CD4-positive, alpha-beta T cell treated with Interleukin-1 beta for 1 hour (primary cell): ENCODE data around the gene TENT5C.

ENCODE experiments used
- DNase-seq, 2 donors: peaks; one replicate each; pipeline ENCODE4 v3.0.0-alpha.2; 2020 to 2022

Gene TENT5C

GRCh38 chr1:117615474-117615873, 9.6 kb downstream of the TENT5C start:
- peak; percentile 59 to 61 for DNase-seq

- no peak for DNase-seq
Measured at GRCh38 chr1:117616356-117616755, 10.5 kb downstream of the TENT5C start.

GRCh38 chr1:117616967-117617366, 11.1 kb downstream of the TENT5C start:
- no peak for DNase-seq

GRCh38 chr1:117618450-117619122, 12.7 kb downstream of the TENT5C start:
- DNase-seq: no peak

GRCh38 chr1:117620440-117620839, 14.6 kb downstream of the TENT5C start:
- DNase-seq: no peak

DNA sequence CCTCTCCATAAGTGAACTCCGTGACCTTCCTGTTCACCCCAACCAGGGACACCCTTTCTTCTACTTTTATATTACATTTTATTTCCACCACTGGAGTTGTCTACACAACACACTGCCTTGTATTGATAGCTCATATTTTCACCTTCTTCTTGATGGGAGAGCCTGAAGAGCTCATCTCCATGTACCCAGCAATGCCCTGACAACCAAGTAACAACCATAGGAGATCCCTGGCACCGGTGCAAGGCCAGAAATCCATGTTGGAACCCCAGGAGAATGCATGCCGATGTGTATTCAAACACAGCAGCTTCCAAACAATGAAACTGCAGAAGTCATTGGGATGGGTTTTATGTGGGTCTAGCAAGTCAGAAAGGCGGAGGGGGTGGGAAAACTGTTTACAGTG, 15.5 kb downstream of the TENT5C start:
- no peak for DNase-seq

- DNase-seq: no peak
Measured at GRCh38 chr1:117622726-117623125, 16.9 kb downstream of the TENT5C start.

- DNase-seq: no peak
Measured at GRCh38 chr1:117623141-117623540, 17.3 kb downstream of the TENT5C start.

DNA sequence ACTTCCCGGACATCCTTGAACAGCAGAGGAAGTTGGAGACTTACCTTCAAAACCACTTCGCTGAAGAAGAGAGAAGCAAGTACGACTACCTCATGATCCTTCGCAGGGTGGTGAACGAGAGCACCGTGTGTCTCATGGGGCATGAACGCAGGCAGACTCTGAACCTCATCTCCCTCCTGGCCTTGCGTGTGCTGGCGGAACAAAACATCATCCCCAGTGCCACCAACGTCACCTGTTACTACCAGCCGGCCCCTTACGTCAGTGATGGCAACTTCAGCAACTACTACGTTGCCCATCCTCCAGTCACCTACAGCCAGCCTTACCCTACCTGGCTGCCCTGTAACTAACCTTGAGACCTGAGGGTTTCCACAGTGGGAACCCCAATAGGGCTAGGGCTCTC, 17.9 kb downstream of the TENT5C start:
- no peak for DNase-seq

DNA sequence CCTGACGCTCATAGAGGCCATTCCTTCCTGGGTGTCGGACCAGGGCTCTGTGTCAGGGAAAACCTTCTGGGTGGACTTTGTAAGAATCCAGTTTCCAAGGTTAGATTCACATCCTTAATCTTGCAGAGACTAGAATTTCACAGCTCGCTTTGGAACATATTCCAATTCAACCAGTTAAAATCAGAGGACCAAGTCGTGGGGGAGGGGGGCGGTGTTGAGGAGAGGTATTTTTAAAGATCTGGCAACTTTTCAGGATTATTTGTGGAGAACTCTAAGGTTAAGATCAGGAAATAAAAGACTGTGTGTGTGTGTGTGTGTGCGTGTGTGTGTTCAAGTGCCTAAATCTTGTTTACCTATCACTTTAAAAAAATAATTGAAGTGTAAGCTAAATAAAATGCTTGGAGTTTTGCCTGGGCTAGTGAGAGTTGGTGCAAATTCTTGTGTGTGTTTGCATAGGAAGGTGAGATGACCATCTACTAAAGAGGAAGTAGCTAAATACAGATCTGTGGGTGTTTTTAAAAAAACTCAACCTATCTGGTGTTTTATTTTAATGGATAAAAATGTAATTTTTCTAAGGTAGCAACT, 21.8 kb downstream of the TENT5C start:
- no peak for DNase-seq

DNA sequence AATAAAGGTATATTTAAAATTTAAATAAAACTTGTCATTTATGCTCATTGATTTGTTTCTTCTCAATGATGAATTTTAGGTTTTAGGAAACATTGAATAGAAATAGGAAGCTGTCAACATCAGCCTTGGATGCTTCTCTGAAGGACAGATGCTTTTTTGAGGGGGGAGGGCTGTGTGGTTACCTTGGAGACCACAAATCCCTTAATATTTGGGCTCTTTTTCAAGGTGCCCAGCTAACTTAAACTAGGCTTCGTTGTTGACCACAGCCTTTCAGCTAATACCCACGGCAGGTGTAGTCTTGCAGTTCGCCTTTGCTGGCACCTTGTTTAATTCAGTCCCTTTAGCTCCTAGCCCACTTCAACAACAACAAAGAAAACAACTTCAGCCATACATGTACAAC, 22.5 kb downstream of the TENT5C start:
- DNase-seq: no peak

DNA sequence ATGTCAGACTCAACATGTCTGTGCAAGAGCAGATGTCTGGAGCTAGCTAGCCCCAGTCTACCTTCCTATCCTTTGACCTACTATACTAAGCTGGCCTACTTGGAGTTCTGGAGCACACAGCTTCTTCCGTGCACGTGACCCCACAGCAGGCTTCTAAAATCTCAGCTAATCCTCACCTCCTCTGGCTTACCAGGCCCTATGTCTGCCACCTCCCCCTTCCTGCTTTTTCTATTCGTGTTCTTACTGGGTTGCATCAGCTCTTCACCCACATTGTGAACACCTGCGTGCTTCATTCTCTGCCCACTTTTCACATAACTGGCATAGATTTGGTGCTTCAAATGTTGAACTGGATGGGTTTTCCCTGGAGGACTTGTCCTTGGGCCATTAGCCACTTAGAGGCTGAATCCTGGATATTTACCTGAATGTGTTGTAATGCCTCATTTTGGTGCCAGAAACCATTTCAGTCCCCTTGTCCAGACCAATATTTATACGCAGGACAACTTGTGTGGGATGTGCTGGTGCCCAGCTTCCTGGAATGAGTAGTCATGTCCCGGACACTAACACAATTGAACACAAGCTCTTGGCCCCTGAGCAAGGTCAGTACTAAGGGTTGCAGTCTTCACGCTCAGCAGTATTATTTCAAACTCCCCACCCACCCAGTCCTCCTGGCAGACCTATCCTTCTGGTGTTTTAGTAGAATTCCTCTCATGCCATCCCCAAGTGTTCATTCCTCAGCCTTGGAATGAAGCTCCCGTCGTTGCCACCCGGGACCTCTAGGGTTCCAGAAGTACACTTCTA, 24.0 kb downstream of the TENT5C start:
- no peak for DNase-seq

DNA sequence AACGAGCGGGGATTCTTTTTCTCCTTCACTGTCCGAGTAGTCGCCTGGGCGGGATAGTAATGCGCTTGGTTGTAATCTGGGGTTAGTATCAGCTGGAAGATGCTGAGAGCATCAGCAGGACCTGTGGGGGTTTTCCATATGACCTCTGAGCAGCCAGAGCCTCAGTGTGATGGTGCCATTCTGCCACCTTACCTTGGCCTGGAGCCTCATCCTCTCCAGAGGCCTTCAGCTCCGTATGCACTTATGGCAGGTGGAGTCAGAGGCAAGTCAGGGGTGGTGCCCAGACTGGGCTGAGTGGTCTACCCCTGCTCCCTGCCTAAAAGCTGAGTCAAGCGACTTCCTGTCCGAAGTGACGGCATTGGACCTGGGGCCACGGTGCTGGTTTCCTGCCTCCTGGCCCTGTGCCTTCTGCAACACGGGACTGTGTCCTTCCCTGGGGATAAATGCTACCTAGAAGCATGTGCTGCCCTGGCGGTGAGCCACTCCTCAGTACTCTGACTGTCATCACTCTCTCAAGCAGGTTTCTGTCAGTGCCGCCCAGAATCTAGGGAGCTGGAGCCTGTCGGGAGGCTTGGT, 24.7 kb downstream of the TENT5C start:
- no peak for DNase-seq

- no peak for DNase-seq
Measured at GRCh38 chr1:117631359-117632160, 25.7 kb downstream of the TENT5C start.

DNA sequence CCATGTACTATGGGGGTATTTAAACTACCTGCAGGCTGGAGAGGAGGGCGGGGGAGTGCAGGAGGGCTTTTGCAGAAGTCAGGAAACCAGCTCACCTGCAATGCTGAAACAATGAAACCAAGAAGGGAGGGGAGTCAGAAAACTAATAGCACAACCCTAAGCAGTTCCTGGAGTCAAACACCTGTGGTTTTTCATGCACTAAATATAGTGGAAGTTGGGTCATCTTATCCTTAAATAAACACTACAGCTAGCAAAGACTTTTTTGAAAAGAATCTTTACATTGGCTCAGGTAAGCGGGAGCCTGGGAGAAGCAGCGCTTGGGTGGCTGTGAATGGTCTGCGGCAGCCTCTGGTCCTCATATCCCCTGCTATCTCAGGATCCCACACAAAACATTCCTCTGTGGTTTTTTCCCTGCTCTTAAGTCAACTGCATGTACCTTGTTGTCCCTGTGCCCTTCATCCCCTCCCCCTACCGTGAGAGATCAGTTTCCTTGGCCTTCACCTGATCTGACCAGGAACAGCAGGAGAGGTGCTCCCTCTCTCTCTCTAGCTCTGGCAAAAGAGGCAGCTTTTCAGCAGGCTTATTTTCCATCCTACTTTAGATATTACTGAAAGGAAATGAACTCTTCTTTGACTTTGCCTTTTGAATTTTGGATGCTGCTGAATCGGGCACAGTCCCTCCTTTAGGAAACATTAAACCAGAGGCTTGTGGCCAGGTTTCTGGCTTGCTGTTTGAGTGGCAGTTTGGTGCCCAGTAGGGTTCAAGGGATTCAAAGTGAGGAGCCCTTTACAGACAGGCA, 26.6 kb downstream of the TENT5C start:
- no peak for DNase-seq

GRCh38 chr1:117633068-117633345, 27.2 kb downstream of the TENT5C start:
- DNase-seq: no peak

DNA sequence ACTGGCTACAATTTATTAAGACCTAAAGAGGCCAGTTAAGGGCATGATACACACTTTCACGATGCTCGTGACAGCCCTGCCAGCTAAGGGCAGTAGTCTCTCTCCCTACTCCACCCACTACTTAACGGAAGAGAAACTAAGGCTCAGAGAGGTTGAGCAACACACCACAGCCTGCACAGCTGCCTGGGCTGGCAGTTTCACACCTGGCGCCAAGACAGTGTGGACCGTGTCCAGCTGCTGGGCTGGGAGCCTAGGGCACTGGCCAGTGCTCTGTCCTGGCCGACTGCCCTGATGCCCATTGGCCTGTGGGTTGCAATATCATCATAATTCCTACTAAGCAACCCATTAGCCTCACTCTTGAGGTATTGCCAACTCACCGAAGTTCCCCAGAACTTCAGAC, 27.6 kb downstream of the TENT5C start:
- DNase-seq: no peak

GRCh38 chr1:117633936-117634335, 28.1 kb downstream of the TENT5C start:
- no peak for DNase-seq

DNA sequence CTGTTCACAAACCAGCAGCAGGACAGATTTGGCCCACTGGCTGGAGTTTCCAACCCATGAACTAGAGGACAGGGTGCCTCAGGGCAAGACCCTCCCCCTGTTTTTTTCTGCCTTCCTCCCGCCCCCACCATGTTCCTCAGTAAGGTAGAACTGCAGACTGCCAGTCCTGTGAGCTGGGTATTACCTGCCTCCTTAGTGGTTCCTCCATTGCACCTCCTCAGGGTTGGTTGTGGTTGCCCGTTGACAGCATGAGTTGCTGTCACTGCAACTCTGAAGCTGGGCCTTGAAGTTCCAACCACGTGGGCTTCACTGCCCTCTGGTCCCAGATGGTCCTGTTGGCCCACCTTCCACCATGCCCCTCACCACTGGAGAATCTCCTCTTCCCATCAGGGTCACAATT, 28.8 kb downstream of the TENT5C start:
- no peak for DNase-seq

- DNase-seq: no peak
Measured at GRCh38 chr1:117635805-117636204, 30.0 kb downstream of the TENT5C start.

GRCh38 chr1:117636637-117637425, 31.0 kb downstream of the TENT5C start:
- DNase-seq: no peak

DNA sequence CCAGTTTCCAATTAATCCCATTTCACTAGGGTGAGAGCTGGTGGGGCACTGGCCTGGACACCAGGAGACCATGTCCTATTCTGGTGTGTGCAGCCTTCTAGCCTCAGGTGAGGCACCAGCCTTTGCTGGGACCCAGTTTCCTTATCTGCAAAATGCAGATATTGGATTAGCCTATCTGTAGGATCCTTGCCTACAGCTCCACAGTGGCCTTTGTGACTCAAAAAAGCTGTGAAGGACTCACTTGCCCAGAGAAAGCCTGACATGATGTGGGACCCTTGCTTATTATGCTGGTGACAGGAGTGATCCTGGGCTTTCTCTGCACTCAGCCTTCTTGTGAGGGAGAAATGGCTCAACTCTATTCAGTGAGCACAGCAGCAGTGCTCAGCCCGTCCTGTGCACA, 32.3 kb downstream of the TENT5C start:
- DNase-seq: no peak
